ENCODE measurements around the gene ATP8A2.

GRCh38 chr13:25632166-25632888, 260.6 kb downstream of the ATP8A2 start:
- TF ChIP-seq POLR2AphosphoS5 (IDR thresholded peaks at IDR 0.05; ENCODE audit: borderline replicate concordance, low read depth, low read length) (no peak), EZH2 (IDR thresholded peaks at IDR 0.05) (no peak)
